HepG2 (cell line): ENCODE data around the gene GAD1. TPM values are rescaled to one million over a fixed set of nuclear protein-coding genes. Genes with fewer than 3 reads are reported as not detected.

ENCODE experiments used
- ATAC-seq: fragments of 200-7000 bp; cut with Tn5 transposase; 3 replicates; pipeline ENCODE4 v1.9.1; 2020; ENCODE audit warnings: mild to moderate bottlenecking, moderate library complexity
- BruUV-seq: library from RNA; stranded (reverse); fragments of 400-500 nt; replicated peaks from 2 replicates; lab custom pipeline; 2021; lab: Mats Ljungman, UMichigan
- CTCF ChIA-PET: fragments of 300-600 bp; formaldehyde crosslinking; extraction: SDS; loops from one replicate; lab custom pipeline; 2021; ENCODE audit warnings: low total read pairs, inconsistent platforms, low intra/inter-chr PET ratio; lab: Yijun Ruan, JAX
- POLR2A ChIA-PET: fragments of 350-600 bp; sonication (Branson Sonifier 250); formaldehyde crosslinking; loops from one replicate; lab custom pipeline; 2020; ENCODE audit warnings: antibody characterized with exemption, inconsistent platforms; lab: Yijun Ruan, JAX
- DNase-seq: peaks from one replicate; pipeline ENCODE4 v3.0.0-alpha.2; 2015; ENCODE audit warnings: low spot score
- FAIRE-seq: peaks from 3 replicates; lab custom pipeline; 2011; peaks lifted over from hg19 to GRCh38; lab: Jason Lieb, UNC
- H2AFZ ChIP-seq: one replicate; pipeline ENCODE4 v1.6.1; 2011; ENCODE audit warnings: low read length, inconsistent platforms
- H3K27ac ChIP-seq: fragments of 300-600 bp; 3 replicates; pipeline ENCODE4 v1.8.0; 2011; ENCODE audit warnings: mixed run types, mild to moderate bottlenecking, mixed read lengths, low read length, inconsistent platforms; ENCODE audit not compliant: insufficient read depth; ENCODE audit errors: extremely low read length
- H3K27me3 ChIP-seq, 2 experiments: fragments of 200-600 bp in 1 of 2; 2 replicates in 1 of 2; 3 replicates in 1 of 2; pipeline versions ENCODE4 v1.6.0 to v1.8.0; 2011; ENCODE audit warnings: low read length in 2 of 2, mild to moderate bottlenecking in 2 of 2, moderate library complexity in 2 of 2, inconsistent platforms in 1 of 2; ENCODE audit not compliant: insufficient read depth in 2 of 2, control insufficient read depth in 1 of 2
- H3K36me3 ChIP-seq, 2 experiments: fragments of 200-600 bp in 1 of 2; replicated peaks in 1 of 2; 2 replicates in 1 of 2; 3 replicates in 1 of 2; pipeline versions ENCODE4 v1.5.1 to v1.8.0; 2011; ENCODE audit warnings: low read length in 2 of 2, inconsistent platforms in 1 of 2; ENCODE audit not compliant: insufficient read depth in 2 of 2, control insufficient read depth in 1 of 2
- H3K4me1 ChIP-seq: 2 replicates; pipeline ENCODE4 v1.5.1; 2012; ENCODE audit warnings: low read length, inconsistent platforms; ENCODE audit not compliant: insufficient read depth
- H3K4me2 ChIP-seq: 2 replicates; pipeline ENCODE4 v1.6.0; 2011; ENCODE audit warnings: low read depth, low read length, inconsistent platforms
- H3K4me3 ChIP-seq, 3 experiments: fragments of 200-600 bp in 1 of 3; sonication (generic), shearing (Covaris generic) in 1 of 3; replicated peaks in 1 of 3; 2 replicates each; pipeline ENCODE4 v1.5.1; 2011 to 2016; ENCODE audit warnings: low read length in 3 of 3, inconsistent platforms in 2 of 3, low read depth in 2 of 3, mild to moderate bottlenecking in 2 of 3, control low read depth in 1 of 3, mixed read lengths in 1 of 3; ENCODE audit not compliant: insufficient read depth in 1 of 3
- H3K79me2 ChIP-seq: one replicate; pipeline ENCODE4 v1.6.1; 2011; ENCODE audit warnings: low read length, inconsistent platforms; ENCODE audit not compliant: insufficient read depth
- H3K9ac ChIP-seq: 2 replicates; pipeline ENCODE4 v1.6.0; 2011; ENCODE audit warnings: mild to moderate bottlenecking, low read depth, low read length, inconsistent platforms; ENCODE audit not compliant: insufficient read depth
- H3K9me3 ChIP-seq: 2 replicates; pipeline ENCODE4 v1.5.1; 2012; ENCODE audit warnings: mild to moderate bottlenecking, low read length
- H4K20me1 ChIP-seq: 2 replicates; pipeline ENCODE4 v1.6.0; 2011; ENCODE audit warnings: inconsistent platforms, mild to moderate bottlenecking, low read length, moderate library complexity; ENCODE audit not compliant: insufficient read depth
- CHD2 ChIP-seq: IDR thresholded peaks from 2 replicates; pipeline ENCODE4 v1.6.1; 2011; ENCODE audit warnings: low read depth, low read length, improper control_type of control experiment
- GATAD2A ChIP-seq: IDR thresholded peaks from 2 replicates; pipeline ENCODE4 v1.6.1; 2016
- MTF2 ChIP-seq: sonication (generic); formaldehyde crosslinking; IDR thresholded peaks from 2 replicates; pipeline ENCODE4 v1.5.0; 2020; ENCODE audit warnings: missing genetic modification reagents, borderline replicate concordance
- MXI1 ChIP-seq: IDR thresholded peaks from 3 replicates; pipeline ENCODE4 v1.6.1; 2012; ENCODE audit warnings: low read depth, low read length, inconsistent platforms, borderline replicate concordance
- ZNF10 ChIP-seq: sonication (generic); formaldehyde crosslinking; IDR thresholded peaks from 2 replicates; pipeline ENCODE4 v1.4.0; 2020; ENCODE audit warnings: mild to moderate bottlenecking, low read depth, missing genetic modification reagents, borderline replicate concordance
- ZNF652 ChIP-seq: IDR thresholded peaks from 2 replicates; pipeline ENCODE4 v1.6.1; 2016; ENCODE audit warnings: low read depth, borderline replicate concordance
- ZNF775 ChIP-seq: sonication (generic); formaldehyde crosslinking; IDR thresholded peaks from 2 replicates; pipeline ENCODE4 v1.4.0; 2020; ENCODE audit warnings: missing genetic modification reagents, mild to moderate bottlenecking, moderate library complexity, borderline replicate concordance
- ZNF83 ChIP-seq: sonication (generic); formaldehyde crosslinking; IDR thresholded peaks from 2 replicates; pipeline ENCODE4 v1.4.0; 2020; ENCODE audit warnings: missing genetic modification reagents, mild to moderate bottlenecking, borderline replicate concordance
- in situ Hi-C: cut with HindIII; loops from 2 replicates; pipeline ENCODE4 v1.10.0; 2017; ENCODE audit warnings: low pct_unique_long_range_greater_than_20kb; ENCODE audit not compliant: extremely low pct_ligation_motif_present
- intact Hi-C: fragments of 100-400 bp; cut with micrococcal nuclease; formaldehyde crosslinking; loops from one replicate; pipeline ENCODE4 v1.10.0; 2022; ENCODE audit not compliant: unreplicated experiment
- polyA plus RNA-seq, 8 experiments: library from polyadenylated mRNA; depleted of rRNA in 3 of 8; stranded (reverse) in 7 of 8; unstranded in 1 of 8; fragments of >200 nt; fragmentation: Illumina TruSeq in 4 of 8; extraction: Trizol in 4 of 8; gene quantifications; 2 replicates each; pipeline versions ENCODE4 v1.2.1 to v1.2.3, GENCODE V29; 2011 to 2016; ENCODE audit warnings: low read depth in 4 of 8, missing spikeins in 1 of 8, mixed read lengths in 1 of 8; ENCODE audit not compliant: insufficient read depth in 1 of 8
- total RNA-seq, 5 experiments: library from RNA; depleted of rRNA; stranded (reverse); fragments of >200 nt; fragmentation: Illumina TruSeq; extraction: Trizol; gene quantifications; 2 replicates each; pipeline ENCODE4 v1.2.3, GENCODE V29; 2016; ENCODE audit warnings: low read depth in 1 of 5
- TF ChIP-seq, protein P1 (sequence below): sonication (generic); formaldehyde crosslinking; IDR thresholded peaks from 2 replicates; pipeline ENCODE4 v1.4.0; 2020; ENCODE audit warnings: missing genetic modification reagents, borderline replicate concordance
- TF ChIP-seq, protein P2 (sequence below): sonication (generic); formaldehyde crosslinking; IDR thresholded peaks from 2 replicates; pipeline ENCODE4 v1.5.0; 2020; ENCODE audit warnings: mild to moderate bottlenecking, missing genetic modification reagents

Gene GAD1
- total and polyA plus RNA-seq, 2 of the 13 experiments (the other 11 are each of a cell fraction or from before 2014, with no cell fraction given), result 0.09 to 0.13 TPM

DNA sequence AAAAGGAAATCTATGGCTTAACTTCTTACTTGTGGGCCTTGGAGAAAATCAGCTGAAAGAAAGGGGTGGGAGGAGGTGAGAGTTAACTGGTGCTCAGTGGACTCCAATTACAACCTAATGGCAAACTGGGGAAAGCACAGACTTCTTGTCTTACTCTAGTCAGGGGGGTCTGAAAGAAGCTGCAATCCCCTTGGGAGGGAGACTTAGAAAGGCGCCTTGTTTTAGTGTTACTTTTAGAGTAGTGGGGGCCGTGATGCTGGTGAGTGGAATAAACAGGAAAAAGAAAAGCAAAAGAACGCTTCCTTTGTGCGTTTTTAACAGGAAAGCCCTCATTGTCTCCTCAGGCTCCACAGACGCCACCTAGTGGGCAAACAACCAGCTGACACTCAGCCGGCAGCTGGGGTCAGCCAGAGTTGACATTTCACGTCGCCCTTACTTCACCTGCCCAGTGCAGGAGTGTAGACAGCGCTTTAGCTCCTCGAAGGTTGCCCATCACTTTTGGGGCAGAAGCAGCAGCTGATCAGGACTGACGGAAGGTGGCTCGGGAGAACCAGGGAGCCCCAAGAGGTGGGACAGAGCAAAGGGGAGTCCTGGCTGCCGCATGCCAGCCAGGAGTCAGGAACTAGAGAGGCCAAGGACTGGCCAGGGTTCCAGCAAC, 56.5 kb downstream of the GAD1 start (continued):
- no peak for TF ChIP-seq ZNF775 (CRISPR knock-in tag)
- no peak for TF ChIP-seq MXI1
- peak; percentile 28; the same call in 1 of the 2 replicates for TF ChIP-seq GATAD2A (CRISPR knock-in tag)
- TF ChIP-seq MTF2, result 0 out of 2 replicates have a peak, but pooled peaks have one; percentile 28

DNA sequence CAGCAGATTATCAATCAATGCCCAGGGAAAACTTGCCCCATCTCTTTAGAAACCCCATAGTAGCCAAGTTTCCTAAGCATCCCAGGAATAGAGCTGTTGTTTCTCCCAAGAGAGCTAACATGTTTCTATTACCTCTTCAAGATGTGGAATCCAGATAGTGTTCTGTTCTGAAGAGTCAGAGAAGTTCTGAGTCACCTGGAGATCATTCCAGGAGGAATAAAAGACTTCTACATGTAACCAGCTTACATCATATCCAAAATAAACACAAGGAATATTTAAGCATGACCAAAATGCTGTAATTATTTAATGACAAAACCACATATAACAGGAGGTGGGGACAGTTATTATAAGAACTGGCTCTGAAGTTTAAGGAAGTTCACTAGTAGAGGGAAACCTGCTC, 61.4 kb downstream of the GAD1 start:
- Histone ChIP-seq H3K9ac (no peak overlapping the region), H3K27ac (no peak overlapping the region), H3K27me3 (peaks cover 0 to 12% of the 10 kb centered on the region in 2 experiments; a peak in 3 of 5 replicates), H3K4me3 (no peak overlapping the region), H3K36me3 (no peaks in the 10 kb centered on the region), H3K79me2 (no peaks in the 10 kb centered on the region), H3K4me2 (0 out of 2 replicates have a peak overlapping the region, but pooled peaks have one; percentile 29), H3K4me1 (no peaks in the 10 kb centered on the region), H3K9me3 (no peaks in the 10 kb centered on the region), H2AFZ (no peak overlapping the region), H4K20me1 (no peaks in the 10 kb centered on the region)
- FAIRE-seq (no peak), DNase-seq (no peak), ATAC-seq (no peak)
- POLR2A ChIA-PET, result no interaction called here
- intact Hi-C loops (no loop called here), in situ Hi-C loops (no loop called here)
- BruUV-seq, result no TSS peak
- TF ChIP-seq ZNF652 (CRISPR knock-in tag) (no peak), CHD2 (no peak), ZNF10 (CRISPR knock-in tag) (no peak), ZNF83 (CRISPR knock-in tag) (no peak)
- TF ChIP-seq, protein P1, sequence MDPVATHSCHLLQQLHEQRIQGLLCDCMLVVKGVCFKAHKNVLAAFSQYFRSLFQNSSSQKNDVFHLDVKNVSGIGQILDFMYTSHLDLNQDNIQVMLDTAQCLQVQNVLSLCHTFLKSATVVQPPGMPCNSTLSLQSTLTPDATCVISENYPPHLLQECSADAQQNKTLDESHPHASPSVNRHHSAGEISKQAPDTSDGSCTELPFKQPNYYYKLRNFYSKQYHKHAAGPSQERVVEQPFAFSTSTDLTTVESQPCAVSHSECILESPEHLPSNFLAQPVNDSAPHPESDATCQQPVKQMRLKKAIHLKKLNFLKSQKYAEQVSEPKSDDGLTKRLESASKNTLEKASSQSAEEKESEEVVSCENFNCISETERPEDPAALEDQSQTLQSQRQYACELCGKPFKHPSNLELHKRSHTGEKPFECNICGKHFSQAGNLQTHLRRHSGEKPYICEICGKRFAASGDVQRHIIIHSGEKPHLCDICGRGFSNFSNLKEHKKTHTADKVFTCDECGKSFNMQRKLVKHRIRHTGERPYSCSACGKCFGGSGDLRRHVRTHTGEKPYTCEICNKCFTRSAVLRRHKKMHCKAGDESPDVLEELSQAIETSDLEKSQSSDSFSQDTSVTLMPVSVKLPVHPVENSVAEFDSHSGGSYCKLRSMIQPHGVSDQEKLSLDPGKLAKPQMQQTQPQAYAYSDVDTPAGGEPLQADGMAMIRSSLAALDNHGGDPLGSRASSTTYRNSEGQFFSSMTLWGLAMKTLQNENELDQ, result no peak
- TF ChIP-seq, protein P2, sequence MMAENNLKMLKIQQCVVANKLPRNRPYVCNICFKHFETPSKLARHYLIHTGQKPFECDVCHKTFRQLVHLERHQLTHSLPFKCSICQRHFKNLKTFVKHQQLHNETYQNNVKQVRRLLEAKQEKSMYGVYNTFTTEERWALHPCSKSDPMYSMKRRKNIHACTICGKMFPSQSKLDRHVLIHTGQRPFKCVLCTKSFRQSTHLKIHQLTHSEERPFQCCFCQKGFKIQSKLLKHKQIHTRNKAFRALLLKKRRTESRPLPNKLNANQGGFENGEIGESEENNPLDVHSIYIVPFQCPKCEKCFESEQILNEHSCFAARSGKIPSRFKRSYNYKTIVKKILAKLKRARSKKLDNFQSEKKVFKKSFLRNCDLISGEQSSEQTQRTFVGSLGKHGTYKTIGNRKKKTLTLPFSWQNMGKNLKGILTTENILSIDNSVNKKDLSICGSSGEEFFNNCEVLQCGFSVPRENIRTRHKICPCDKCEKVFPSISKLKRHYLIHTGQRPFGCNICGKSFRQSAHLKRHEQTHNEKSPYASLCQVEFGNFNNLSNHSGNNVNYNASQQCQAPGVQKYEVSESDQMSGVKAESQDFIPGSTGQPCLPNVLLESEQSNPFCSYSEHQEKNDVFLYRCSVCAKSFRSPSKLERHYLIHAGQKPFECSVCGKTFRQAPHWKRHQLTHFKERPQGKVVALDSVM, result 0 out of 2 replicates have a peak, but pooled peaks have one; percentile 2
- CTCF ChIA-PET, result no interaction called here
